OCI-LY1 (cell line): ENCODE data around the gene SLC2A9.

Experiments used
- EZH2 ChIP-seq: fragments of 200-600 bp; sonication (generic), shearing (Covaris generic); IDR thresholded peaks from 2 replicates; pipeline ENCODE4 v1.8.0; 2017; ENCODE audit warnings: borderline replicate concordance, mixed run types, mild to moderate bottlenecking, antibody characterized with exemption, low read length, moderate library complexity, mixed read lengths
- TF ChIP-seq, protein P1 (sequence below): fragments of 200-600 bp; sonication (generic), shearing (Covaris generic); IDR thresholded peaks from 2 replicates; pipeline ENCODE4 v1.5.1; 2017; ENCODE audit warnings: mild to moderate bottlenecking, antibody characterized with exemption, low read length, moderate library complexity, mixed read lengths

DNA sequence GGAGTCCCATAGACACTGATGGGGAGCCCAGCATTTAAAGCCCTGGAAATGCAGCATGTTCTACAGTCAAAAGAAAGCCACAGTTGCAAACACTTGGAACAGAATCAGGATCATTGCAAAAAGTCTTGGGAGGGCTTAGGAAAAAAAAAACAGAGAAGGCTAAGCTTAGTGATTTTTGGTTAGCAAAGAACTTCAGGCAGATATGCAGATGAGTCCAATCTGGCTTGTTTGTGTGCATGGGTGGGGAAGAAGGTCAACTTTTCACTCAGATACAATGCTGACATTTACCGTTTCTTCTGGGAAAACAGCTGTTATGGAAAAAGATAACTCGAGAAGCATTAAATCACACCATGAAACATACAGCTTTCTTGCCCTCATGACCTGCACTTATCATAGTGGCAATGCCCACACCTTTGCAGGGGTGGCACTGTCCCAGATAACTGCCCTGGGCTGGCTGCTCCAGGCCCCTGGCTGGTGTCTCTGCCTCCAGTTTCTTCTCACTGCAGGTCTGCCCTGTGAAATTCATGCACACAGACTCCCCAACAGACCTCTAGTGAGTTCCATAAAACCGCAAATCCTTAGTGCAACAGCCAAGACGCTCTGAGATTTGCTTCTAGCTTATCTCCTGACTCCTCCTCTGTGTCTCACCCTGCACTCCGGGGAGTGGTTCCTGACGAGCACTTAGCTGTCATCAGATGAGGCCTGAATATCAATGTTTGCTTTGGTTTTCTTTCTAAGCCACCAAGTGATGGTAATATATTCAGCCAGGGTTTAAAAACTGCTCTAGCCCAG, 140.7 kb downstream of the SLC2A9 start:
- TF ChIP-seq, protein P1, sequence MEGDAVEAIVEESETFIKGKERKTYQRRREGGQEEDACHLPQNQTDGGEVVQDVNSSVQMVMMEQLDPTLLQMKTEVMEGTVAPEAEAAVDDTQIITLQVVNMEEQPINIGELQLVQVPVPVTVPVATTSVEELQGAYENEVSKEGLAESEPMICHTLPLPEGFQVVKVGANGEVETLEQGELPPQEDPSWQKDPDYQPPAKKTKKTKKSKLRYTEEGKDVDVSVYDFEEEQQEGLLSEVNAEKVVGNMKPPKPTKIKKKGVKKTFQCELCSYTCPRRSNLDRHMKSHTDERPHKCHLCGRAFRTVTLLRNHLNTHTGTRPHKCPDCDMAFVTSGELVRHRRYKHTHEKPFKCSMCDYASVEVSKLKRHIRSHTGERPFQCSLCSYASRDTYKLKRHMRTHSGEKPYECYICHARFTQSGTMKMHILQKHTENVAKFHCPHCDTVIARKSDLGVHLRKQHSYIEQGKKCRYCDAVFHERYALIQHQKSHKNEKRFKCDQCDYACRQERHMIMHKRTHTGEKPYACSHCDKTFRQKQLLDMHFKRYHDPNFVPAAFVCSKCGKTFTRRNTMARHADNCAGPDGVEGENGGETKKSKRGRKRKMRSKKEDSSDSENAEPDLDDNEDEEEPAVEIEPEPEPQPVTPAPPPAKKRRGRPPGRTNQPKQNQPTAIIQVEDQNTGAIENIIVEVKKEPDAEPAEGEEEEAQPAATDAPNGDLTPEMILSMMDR, result no peak
- TF ChIP-seq EZH2, result no peak
